CD4-positive, alpha-beta T cell (primary cell): ENCODE results near the gene REV3L. TPM values are rescaled to one million over a fixed set of nuclear protein-coding genes. Genes with fewer than 3 reads are reported as not detected.

Experiments used
- ATAC-seq: fragments of 200-7000 bp; cut with Tn5 transposase; one replicate; pipeline ENCODE4 v1.10.0; 2022; ENCODE audit warnings: mild to moderate bottlenecking; ENCODE audit not compliant: poor library complexity
- CTCF ChIA-PET: fragments of 350-600 bp; sonication (Branson Sonifier 250); formaldehyde crosslinking; loops from one replicate; lab custom pipeline; 2021; ENCODE audit warnings: antibody characterized with exemption, inconsistent platforms; lab: Charles Lee
- POLR2A ChIA-PET: fragments of 350-600 bp; sonication (Branson Sonifier 250); formaldehyde crosslinking; loops from one replicate; lab custom pipeline; 2021; ENCODE audit warnings: antibody characterized with exemption, inconsistent platforms; lab: Charles Lee
- DNase-seq, 14 experiments: peaks; one replicate each; pipeline ENCODE4 v3.0.0-alpha.2; 2013 to 2020; ENCODE audit warnings: mixed read lengths in 2 of 14
- H3K27ac ChIP-seq, 2 donors: one replicate each; pipeline versions ENCODE4 v1.5.1 to v1.7.0; 2013; ENCODE audit warnings: low read length in 2 of 2, low read depth in 1 of 2, mild to moderate bottlenecking in 1 of 2
- H3K27me3 ChIP-seq, 2 experiments: 1 replicate in 1 of 2; 2 replicates in 1 of 2; pipeline versions ENCODE4 v1.6.1 to v1.7.0; 2013; ENCODE audit warnings: low read length in 2 of 2, control low read depth in 1 of 2, mild to moderate bottlenecking in 1 of 2, moderate library complexity in 1 of 2; ENCODE audit not compliant: insufficient read depth in 2 of 2, control insufficient read depth in 1 of 2
- H3K36me3 ChIP-seq: one replicate; pipeline ENCODE4 v1.6.1; 2013; ENCODE audit warnings: low read length, control low read depth; ENCODE audit not compliant: insufficient read depth
- H3K4me1 ChIP-seq: one replicate; pipeline ENCODE4 v1.6.1; 2013; ENCODE audit warnings: low read length, control low read depth; ENCODE audit not compliant: insufficient read depth
- H3K4me3 ChIP-seq: one replicate; pipeline ENCODE4 v1.5.1; 2013; ENCODE audit warnings: mild to moderate bottlenecking, low read length, moderate library complexity
- H3K9me3 ChIP-seq, 2 experiments: 1 replicate in 1 of 2; 2 replicates in 1 of 2; pipeline versions ENCODE4 v1.6.1 to v1.7.0; 2013; ENCODE audit warnings: low read length in 2 of 2, mild to moderate bottlenecking in 2 of 2, control low read depth in 1 of 2, moderate library complexity in 1 of 2; ENCODE audit not compliant: control insufficient read depth in 1 of 2, insufficient read depth in 1 of 2
- H3K27ac Mint-ChIP-seq: one replicate; pipeline ENCODE4 v1.8.0; 2020; ENCODE audit warnings: mixed read lengths
- H3K27me3 Mint-ChIP-seq: one replicate; pipeline ENCODE4 v1.8.0; 2021; ENCODE audit warnings: mixed read lengths
- H3K36me3 Mint-ChIP-seq: one replicate; pipeline ENCODE4 v1.8.0; 2021; ENCODE audit warnings: low read depth, mixed read lengths
- H3K4me1 Mint-ChIP-seq: one replicate; pipeline ENCODE4 v1.8.0; 2021; ENCODE audit warnings: low read depth, mixed read lengths
- H3K4me3 Mint-ChIP-seq: one replicate; pipeline ENCODE4 v1.8.0; 2020; ENCODE audit warnings: mild to moderate bottlenecking, mixed read lengths
- H3K9me3 Mint-ChIP-seq: one replicate; pipeline ENCODE4 v1.8.0; 2020; ENCODE audit warnings: mixed read lengths
- CTCF ChIP-seq: fragments of 200-600 bp; IDR thresholded peaks from one replicate; pipeline ENCODE4 v1.8.0; 2022; ENCODE audit warnings: antibody characterized with exemption, mild to moderate bottlenecking
- intact Hi-C, 2 experiments: fragments of 100-400 bp; cut with DNase I in 1 of 2; cut with micrococcal nuclease in 1 of 2; formaldehyde crosslinking; loops; one replicate each; pipeline versions ENCODE4 v1.15.1 to v1.9.0; 2023 to 2025; cut with DNase I, micrococcal nuclease
- total RNA-seq, 174 experiments: library from RNA in 2 of 174; stranded (reverse) in 2 of 174; gene quantifications; one replicate each; pipeline ENCODE4 v1.2.3 and lab custom pipeline; 2021 to 2026

REV3L gene
- total RNA-seq, 2 experiments from 2014 or later = 17.0 to 20.6 TPM

- no peaks in the 10 kb centered on the region for H3K4me1 Mint-ChIP-seq
- Histone ChIP-seq H3K9me3 (no peaks in the 10 kb centered on the region), H3K4me1 (no peaks in the 10 kb centered on the region), H3K27me3 (no peaks in the 10 kb centered on the region), H3K36me3 (peaks cover 42% of the 10 kb centered on the region), H3K4me3 (no peak overlapping the region), H3K27ac (no peak overlapping the region)
- ATAC-seq (no peak), DNase-seq (no peak)
- H3K36me3 Mint-ChIP-seq = peaks cover 73% of the 10 kb centered on the region
- no peaks in the 10 kb centered on the region for H3K9me3 Mint-ChIP-seq
- H3K4me3 Mint-ChIP-seq = no peak overlapping the region
- ChIA-PET POLR2A (no interaction called here), CTCF (no interaction called here)
- intact Hi-C loops = no loop called here
- H3K27me3 Mint-ChIP-seq = no peaks in the 10 kb centered on the region
- H3K27ac Mint-ChIP-seq = no peak overlapping the region
- TF ChIP-seq CTCF = no peak
These were observed 126.5 kb downstream of the REV3L start for GRCh38 chr6:111356551-111356950.

GRCh38 chr6:111354758-111355555 lies 128.1 kb downstream of the REV3L start:
- Histone ChIP-seq H3K27ac (no peak overlapping the region), H3K36me3 (peaks cover 45% of the 10 kb centered on the region), H3K4me1 (no peaks in the 10 kb centered on the region), H3K9me3 (no peaks in the 10 kb centered on the region), H3K4me3 (no peak overlapping the region), H3K27me3 (no peaks in the 10 kb centered on the region)
- H3K36me3 Mint-ChIP-seq = peaks cover 80% of the 10 kb centered on the region
- ChIA-PET POLR2A (no interaction called here), CTCF (no interaction called here)
- no peaks in the 10 kb centered on the region for H3K4me1 Mint-ChIP-seq
- DNase-seq (peak in 1 of 14 experiments; percentile 2), ATAC-seq (no peak)
- H3K27me3 Mint-ChIP-seq = no peaks in the 10 kb centered on the region
- intact Hi-C loops = no loop called here
- no peak for TF ChIP-seq CTCF
- H3K4me3 Mint-ChIP-seq = no peak overlapping the region
- H3K27ac Mint-ChIP-seq = no peak overlapping the region
- H3K9me3 Mint-ChIP-seq = no peaks in the 10 kb centered on the region

- ATAC-seq (no peak), DNase-seq (no peak)
- ChIA-PET CTCF (interaction anchor here (2.7 kb wide), 1 partner anchor 125 kb away, joined by 7 read pairs; no protein-coding TSS in a partner anchor), POLR2A (no interaction called here)
- Histone ChIP-seq H3K4me3 (no peak overlapping the region), H3K27me3 (no peaks in the 10 kb centered on the region), H3K4me1 (no peaks in the 10 kb centered on the region), H3K36me3 (peaks cover 46% of the 10 kb centered on the region), H3K27ac (no peak overlapping the region), H3K9me3 (no peaks in the 10 kb centered on the region)
- no peaks in the 10 kb centered on the region for H3K27me3 Mint-ChIP-seq
- intact Hi-C loops = no loop called here
- no peak overlapping the region for H3K4me3 Mint-ChIP-seq
- no peak overlapping the region for H3K27ac Mint-ChIP-seq
- H3K4me1 Mint-ChIP-seq = no peaks in the 10 kb centered on the region
- H3K9me3 Mint-ChIP-seq = no peaks in the 10 kb centered on the region
- H3K36me3 Mint-ChIP-seq = peaks cover 84% of the 10 kb centered on the region
- TF ChIP-seq CTCF = no peak
These were observed 129.0 kb downstream of the REV3L start for GRCh38 chr6:111353912-111354462.
